Forelimb muscle (tissue), 1 donor: ENCODE data around the gene IFFO2. TPM values are rescaled to one million over a fixed set of nuclear protein-coding genes. Genes with fewer than 3 reads are reported as not detected.
"Not testable (repeated sequence)": the region's sequence is repeated elsewhere in the genome, so short reads cannot be mapped to it uniquely, and the experiment has no call there.

ENCODE experiments used
- DNase-seq: peaks from one replicate; pipeline ENCODE4 v3.0.0-alpha.2; 2013; ENCODE audit warnings: low read depth
- polyA plus RNA-seq: library from polyadenylated mRNA; unstranded; fragments of 120-200 nt; gene quantifications from one replicate; pipeline ENCODE4 v1.2.1, GENCODE V29; 2013; ENCODE audit not compliant: insufficient read length

IFFO2 gene
- polyA plus RNA-seq, 1 donor, result 4.4 TPM

DNA sequence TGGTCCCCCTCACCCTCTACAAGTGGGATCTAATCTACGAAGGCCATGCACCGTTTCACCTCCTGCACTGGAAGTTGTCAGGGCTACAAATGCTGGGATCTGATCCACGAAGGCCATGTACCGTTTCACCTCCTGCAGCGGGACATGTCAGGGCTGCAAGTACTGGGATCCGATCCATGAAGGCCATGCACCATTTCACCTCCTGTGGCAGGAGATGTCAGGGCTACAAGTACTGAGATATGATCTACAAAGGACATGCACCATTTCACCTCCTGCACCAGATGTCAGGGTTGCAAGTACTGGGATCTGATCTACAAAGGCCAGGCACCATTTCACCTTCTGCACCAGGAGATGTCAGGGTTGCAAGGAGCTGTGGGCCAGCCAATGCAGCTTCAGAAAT, 61.2 kb downstream of the IFFO2 start:
- DNase-seq, result no peak

DNA sequence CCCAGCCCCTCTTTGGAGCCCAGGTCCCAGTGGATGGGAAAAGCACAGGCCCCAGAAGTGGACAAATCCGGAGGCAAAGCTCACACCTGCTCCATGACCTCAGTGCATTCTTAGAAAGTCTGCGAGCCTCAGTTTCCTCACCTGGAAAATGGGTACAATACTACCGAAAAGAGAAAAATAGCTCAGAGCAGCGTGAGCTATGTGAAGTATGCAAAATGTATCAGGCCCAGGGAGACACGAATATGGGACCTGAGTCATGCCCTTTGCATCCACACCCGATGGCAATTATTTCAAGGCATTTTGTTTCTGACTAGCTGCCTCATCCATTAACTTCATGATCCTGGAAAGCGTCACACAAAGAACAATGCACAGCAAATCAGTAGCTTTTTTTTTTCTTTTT, 63.4 kb downstream of the IFFO2 start:
- no peak for DNase-seq

DNA sequence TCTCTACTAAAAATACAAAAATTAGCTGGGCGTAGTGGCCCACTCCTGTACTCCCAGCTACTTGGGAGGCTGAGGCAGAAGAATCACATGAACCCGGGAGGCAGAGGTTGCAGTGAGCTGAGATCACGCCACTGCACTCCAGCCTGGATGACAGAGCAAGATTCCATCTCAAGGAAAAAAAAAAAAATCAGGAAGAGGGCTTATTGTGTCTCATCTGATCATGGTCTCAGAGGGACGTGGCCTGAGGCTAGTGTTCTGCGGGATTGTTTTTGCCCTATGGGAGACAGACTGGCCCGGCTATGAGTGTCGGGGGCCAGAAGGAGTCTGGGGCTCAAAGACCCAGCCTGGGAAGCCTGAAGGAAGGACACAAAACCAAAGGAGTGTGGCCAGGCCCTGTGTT, 64.6 kb downstream of the IFFO2 start:
- not testable (repeated sequence) for DNase-seq

DNA sequence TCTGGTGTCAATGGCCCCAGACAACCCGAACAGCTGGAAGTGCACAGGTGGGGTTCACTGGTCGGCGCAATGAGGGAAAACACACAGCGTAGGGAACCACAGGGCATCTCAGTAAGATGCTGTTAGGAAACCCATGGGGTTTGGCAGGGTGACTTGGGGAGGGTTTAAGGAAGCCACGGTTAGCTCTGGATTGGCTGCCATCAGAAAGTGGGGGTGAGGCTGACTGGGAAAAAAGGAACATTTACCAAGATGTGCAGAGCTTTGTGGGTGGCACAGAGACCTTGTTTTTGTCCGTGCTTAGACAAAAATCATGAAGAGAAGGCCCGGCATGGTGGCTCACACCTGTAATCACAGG, 65.1 kb downstream of the IFFO2 start:
- DNase-seq, result no peak

DNA sequence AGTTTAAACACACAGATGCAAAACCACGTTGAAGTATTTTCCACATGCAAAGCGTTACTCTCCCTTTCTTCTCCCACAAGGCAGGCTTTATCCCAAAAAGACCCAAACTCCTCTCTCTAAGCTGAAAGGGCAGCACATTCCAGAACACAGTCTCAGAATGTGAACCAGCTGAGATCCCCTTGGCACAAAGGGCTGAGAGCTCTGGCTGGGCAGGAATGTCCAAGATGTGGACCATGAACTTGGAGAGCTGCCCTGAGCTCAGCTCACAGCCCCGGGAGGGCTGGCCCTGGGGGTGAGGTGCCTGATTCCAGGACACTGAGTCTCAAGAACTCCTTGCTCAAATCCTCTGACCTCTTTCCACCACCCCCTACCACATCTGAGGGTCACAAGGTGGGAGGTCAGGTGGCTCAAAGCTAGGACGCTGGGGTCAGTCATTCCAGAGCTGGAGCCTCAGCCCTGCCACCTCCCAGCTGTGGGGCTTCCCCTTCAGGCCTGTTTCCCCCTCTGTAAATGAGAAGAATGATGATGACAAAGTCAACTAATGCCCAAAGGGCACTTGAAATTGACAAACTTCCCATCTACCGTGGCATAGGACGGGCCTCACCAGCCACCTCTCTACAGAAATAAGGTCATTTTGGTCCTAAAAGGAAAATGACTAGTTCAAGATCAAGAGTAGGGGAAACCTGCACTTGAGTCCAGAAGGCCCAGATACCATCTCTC, 65.6 kb downstream of the IFFO2 start:
- DNase-seq, result no peak

DNA sequence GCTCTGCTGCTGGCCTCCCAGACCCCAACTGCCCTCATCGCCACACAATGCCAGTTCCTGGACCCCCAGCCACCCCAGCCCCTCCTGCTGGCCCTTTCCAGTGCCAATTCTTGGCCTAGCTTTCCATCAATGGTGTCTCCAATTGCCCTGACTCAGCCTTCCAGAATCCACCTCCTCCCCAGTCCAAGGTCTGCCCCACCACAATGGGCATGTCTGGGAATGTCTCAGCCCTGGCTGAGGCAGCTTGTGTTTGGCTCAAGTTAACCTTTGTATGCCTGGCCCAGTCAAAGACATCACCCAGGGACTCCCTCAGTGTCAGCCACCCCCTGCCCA, 70.5 kb downstream of the IFFO2 start:
- DNase-seq, result no peak

DNA sequence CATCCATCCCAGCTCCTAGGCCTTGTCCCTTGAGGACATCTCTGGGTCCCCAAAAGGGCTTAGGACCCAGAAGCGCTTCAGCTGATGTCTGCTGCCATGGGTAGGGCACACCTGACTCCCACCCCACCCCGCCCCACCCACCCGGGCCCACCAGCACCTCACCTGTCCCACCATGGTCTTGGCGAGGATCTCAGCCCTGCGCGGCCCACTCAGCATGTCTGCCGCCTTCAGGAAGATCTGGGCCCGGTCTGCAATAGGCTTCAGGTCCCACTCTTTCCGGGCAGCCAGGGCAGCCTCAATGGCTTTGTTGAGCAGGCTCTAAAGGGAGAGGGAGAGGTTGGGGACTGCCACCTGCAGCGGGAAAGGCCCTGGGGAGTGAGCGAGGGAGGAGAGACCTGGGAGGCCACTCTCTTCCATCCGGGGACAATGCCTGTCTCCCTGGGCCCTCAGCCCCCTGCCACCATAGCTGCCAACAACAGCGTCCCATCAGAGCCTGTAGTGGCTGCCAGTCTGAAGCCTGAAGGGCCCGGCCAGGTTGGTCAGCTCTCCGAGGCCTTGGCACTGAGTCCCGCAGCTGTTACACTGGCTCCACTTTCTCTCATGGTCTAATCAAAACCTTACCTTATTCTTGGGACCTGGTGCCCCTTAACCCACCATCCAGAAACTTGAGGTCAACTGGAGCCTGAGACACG, 71.0 kb downstream of the IFFO2 start:
- DNase-seq, result no peak

DNA sequence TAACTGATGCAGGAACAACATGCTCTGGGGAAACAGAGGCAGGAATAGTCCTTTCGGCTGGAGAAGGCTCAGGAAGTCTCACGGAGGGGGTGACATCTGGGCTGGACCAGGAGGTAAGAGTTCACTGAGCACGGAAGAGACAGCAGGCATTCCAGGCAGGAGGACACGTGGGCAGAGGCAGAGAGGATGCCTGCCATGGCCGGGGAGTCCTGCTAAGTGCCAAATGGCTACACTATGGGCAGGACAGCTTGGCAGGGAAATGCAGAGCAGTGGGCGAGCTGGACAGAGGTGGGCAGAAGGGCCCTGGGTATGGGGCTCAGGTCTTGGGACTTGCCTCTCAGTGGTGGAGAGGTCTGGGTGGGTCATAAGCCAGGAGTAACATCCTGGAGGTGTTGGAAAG, 71.7 kb downstream of the IFFO2 start:
- DNase-seq, result no peak

DNA sequence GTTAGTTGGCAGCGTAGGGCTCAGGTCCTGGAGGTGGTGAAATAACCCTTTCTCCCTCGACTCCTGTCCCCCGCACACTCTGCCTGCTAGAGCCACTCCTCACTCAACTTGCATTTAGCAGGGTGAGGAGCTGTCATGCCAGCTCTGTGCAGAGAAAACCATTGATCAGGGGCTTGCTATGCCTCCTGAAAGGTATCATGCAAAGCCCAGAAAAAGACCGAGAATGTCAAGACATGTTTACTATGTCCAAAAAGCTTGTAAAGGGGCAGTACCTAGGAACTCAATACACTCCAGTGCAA, 72.1 kb downstream of the IFFO2 start:
- DNase-seq, result no peak

DNA sequence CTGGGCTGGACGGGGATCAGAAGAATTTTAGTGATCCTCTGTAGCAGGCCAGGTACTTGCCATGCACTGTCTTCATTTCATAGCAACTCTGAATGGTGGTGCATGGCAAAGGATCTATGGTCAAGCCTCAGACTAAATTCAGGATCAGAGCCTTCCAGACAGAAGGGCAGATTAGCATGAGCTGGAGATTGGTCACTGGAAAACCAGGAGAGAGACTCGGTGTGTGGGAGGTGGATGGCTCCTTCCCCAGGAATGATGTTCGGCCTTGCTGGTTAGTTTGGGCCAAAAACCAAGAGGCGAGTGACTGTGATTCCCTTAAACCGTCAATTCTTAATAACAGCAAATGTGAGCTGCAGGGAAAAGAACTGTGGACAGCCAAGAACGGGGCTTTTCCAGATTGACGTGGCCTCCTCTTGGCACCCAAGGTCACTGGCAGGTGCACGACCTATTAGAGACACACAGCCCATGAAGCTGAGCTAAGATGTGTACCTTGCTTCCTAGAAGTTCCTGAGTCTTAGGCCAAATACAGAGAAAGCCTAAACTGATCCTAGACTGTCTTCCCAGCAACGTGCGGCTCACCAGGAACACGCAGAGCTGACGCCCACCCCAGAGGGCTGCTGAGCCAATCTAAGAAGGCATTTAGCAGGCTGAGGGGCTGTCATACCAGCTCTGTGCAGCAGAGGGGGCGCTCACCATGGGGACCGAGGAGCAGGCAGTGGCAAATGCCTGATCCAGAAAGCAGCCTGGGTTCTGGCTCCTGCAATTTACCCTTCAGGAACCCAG, 72.6 kb downstream of the IFFO2 start:
- DNase-seq, result no peak

DNA sequence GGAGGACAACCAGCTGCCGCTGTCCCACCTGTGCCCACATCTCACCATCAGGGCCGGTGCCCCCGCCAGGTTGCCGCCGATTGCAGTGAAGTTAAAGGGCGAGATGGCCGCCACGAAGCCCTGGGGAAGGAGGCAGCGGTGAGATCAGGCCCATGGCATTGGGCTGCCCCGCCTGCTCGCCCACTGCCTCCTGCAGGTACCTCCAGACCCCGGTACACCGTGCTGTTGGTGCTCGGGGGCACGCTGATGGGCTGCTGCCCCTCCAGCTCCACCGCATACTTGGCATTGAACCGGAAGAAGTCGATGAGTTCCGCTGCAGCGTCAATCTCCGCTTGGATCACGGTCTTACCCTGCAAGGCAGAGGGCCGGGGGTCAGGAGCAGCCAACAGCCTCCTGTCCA, 73.4 kb downstream of the IFFO2 start:
- DNase-seq, result no peak

DNA sequence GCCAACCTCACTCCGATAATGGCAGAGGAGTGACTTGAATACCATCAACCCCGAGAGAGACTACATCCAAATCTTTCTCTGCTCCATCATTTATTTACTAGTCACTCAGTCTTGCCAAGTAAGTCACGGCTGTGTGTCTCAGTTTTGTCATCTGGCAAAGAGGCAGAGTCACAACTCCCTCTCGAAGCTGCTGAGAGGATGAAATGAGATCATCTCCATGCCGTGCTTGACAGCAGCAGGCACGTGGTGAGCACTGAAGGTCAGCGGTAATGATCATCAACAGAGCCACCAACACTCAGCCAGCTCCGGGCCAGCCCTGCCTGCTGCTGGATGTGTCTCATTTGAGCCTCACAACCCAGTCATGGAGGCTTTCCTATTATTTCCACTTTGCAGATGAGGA, 74.0 kb downstream of the IFFO2 start:
- DNase-seq, result no peak

DNA sequence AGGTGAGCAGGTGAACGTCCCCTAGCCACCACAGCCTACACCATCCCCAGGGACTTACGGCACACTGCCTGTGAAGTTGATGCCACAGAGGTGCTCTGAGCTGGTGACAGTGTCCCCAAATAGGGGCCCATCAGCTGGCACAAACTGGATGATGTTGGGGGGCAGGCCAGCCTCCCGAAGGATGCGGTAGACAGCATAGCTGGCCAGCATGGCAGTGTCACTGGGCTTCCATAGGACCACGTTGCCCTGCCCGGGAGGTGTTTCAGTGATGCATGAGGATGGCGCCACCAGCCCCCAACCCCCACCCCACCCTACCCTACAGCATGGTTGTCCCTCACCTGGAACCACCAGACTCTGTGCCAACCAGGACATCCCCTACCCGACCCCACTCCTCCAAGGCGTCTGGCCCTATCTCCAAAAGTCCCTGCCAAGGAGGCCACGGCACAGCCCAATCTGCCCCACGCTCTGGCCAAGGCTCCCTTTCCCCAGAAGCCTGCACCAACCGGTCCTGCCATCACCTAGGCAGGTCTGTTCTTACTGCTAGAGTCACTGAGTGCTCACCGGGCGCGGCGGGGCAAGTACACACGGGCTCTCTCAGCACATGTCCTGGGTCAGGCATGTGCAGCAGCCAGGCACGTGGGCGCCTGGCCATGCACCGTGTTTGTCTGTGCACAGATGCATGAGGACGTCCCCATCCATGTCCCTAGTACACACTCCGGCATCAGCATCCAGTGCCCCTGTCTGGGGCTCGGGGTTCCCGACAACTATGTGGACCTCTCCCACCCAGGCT, 74.6 kb downstream of the IFFO2 start:
- no peak for DNase-seq

DNA sequence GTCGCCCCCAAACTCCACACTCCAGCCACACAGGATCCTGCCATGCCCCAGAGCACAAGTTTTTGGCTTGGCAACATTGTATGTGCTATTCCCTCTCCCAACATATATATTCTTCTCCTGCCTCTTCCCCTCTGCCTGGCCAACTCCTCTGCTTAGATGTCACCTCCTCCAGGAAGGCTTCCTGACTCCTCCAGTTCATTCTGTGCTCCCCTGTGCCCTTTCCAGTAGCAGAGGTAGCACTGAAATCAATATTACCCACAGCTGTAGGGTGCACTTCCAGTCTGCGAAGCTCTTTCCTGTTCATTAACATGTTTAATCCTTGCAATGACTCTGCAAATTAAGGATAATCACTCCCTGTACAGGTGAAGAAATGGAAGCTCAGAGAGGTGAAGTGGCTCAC, 75.3 kb downstream of the IFFO2 start:
- no peak for DNase-seq

DNA sequence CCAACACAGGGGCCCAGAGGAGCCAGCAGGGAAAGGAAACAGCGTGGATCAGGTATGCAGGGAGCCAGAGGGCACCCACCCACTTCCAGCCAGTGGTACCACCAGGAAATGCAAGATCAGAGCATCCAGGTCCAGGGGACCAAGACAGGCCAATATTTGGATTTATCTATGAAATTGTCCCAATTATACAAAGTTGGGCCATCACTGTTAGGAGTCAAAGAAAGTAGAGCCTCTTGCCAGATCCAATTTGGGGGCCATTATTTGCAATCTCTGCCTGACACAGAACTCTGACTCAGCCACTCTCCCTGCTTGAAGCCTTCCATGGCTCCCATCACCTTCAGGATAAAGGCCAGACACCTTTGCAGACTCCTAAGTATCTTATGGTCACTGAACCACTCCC, 75.9 kb downstream of the IFFO2 start:
- DNase-seq, result no peak

DNA sequence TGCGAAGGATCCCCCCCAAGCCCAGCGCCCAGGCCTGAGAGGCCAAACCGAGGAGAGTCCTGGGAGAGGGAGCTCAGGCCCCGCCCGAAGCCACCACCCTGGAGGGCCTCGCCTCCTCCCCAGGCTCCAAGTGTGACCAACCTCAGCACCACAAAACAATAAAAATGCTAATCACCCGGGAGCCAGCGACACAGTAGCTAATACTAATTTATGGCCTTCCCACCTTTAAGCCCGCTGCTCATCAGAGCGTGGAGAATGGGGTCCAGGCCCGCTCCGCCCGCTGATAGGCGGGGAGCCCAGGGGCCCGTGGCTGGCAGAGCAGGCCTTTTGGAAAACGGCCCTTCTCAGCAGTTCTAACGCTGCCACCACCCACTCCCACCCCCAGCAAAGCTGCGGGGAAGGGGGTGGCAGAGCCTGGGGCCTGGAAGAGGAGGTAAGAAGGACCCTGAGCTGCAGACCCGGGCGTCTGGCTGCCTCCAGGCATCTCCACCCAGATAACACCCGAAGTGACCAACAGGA, 76.6 kb downstream of the IFFO2 start:
- DNase-seq, result no peak

DNA sequence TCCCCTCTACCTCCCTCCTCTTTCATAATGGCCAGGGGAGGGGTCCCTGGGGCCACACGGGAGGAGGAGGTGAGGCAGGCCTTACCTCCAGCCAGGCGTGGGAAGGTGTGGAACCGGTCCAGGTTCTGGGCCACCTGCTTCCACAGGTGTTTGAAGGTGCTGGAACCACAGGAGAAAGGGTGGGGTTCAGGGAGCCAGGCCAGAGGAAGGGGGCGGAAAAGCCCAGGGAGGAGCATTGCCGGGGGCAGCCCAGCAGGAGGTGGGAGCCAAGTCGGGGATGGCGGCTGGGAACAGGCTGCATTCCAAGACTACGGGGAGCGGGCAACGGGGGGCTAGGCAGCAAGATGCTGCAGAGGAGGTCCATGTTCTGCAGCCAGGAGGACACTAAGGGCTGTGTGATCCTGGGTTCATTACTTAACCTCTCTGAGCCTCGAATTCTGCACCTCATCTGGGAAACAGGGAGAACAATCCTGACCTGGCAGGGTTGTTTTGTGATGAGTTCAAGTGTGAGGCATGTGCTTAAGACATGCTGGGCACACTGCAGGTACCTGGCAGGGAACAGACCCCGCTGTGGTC, 77.2 kb downstream of the IFFO2 start:
- no peak for DNase-seq

DNA sequence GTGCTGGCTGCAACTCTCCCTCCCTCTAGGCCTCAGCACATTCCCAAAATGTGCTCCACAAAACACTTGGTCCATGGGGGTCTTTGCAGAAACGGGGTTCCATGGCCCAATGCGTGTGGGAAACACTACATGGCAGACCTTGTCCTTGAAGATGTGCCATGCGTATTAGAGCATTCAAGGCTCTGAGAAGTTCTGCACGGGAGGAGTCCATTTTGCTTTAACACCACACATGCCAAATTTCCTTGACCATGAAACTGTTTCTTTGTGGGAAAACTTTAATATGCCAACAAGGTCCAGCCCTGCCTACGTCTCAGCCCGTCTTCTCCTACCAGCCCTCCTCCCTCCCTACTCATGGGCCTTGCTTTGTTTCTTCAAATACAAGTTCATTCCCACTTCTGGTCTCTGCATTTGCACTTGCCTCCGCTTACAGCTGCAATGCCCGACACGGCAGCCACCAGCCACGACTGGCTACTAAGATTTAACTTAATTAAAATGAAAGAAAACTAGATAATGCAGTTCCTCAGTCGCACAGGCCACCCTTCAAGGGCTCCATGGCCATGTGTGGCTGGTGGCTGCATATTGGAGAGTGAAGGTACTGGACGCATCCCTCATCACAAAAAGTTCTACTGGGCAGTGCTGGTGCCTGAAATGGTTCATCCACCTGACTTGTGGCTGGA, 77.8 kb downstream of the IFFO2 start:
- no peak for DNase-seq

DNA sequence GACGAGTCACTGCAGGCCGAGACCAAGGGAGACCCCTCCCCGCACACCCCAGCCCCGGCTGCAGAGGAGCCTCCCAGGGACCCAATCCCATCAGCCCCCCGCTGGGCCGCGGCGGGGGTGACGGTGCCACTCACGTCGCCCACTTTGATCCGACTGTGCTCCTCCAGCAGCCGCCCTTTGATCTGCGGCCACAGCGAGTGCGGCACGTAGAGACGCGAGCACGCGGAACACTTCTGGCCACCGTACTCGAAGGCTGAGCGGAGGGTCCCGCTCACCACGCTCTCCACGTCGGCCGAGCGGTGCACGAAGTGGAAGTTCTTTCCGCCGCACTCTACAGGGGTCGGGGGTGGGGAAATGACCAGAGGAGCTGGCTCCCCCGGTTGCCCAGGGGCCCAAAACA, 79.2 kb downstream of the IFFO2 start:
- DNase-seq, result no peak

DNA sequence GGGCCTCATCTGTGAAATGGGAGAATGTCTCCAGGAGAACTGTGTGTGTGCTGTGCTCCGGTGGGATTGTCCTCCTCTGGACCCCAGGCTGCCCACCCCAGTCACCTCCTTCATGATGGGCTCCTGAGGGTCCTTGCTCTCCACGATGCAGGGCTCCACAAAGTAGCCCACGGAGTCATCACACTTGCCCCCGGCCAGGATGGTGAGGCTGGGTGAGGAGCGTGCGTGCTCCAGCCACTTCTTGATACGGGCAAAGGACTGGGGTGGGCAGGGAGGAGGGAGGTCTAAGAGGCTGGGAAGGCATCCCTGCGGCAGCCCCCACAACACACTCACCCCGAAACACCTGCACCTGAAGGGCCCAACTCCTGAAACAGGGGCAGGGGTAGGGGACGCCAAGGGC, 80.3 kb downstream of the IFFO2 start:
- DNase-seq, result no peak

DNA sequence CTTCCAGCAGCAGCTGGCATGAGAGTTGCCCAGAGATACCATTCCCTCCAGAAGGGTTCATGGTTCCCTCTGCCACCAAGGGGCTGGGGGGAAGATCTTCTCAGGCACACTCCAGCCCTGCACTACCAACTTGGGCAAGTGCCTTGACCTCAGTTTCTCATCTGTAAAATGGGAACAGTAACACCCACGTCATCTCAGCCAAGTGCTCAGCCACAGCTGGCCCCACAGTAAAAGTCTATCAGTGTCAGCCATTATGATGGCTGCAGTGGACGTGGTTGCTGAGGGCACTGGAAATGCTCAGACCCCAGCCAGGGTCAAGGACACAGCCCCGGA, 80.7 kb downstream of the IFFO2 start:
- no peak for DNase-seq
